DND-41 (cell line): ENCODE measurements around the gene CCDC30.

Experiments used
- CTCF ChIP-seq: IDR thresholded peaks from 2 replicates; pipeline ENCODE4 v1.5.1; 2012; ENCODE audit warnings: borderline replicate concordance, low read length, moderate library complexity, mild to moderate bottlenecking; ENCODE audit not compliant: poor library complexity, severe bottlenecking; ENCODE audit errors: extremely low read depth
- EZH2 ChIP-seq: IDR thresholded peaks from 3 replicates; pipeline ENCODE4 v1.6.1; 2012; ENCODE audit warnings: borderline replicate concordance, low read depth, mild to moderate bottlenecking, moderate library complexity, low read length, inconsistent platforms; ENCODE audit not compliant: severe bottlenecking

DNA sequence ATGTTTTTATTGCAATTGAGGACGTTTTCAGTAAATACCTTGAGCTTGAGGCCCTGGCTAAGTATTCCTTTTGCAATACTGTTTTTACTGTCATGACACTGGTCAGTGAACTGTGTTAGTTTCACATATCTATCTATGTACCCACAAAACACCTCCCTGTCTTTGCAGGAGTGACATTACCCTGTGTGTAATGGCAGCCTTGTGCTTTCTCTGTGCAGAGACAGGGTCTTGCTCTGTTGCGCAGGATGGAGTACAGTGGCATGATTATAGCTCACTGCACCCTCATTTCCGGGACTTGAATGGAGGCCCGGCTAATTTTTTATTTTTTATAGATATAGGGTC is 228.0 kb downstream of the CCDC30 start:
- TF ChIP-seq CTCF (no peak), EZH2 (no peak)
